Uterine smooth muscle cell (primary cell): Measurements from ENCODE around the gene OR8B2. TPM values are rescaled to one million over a fixed set of nuclear protein-coding genes. Genes with fewer than 3 reads are reported as not detected.

Source experiments
- total RNA-seq: library from RNA; depleted of rRNA; stranded (reverse); fragments of >200 nt; gene quantifications from 2 replicates; pipeline ENCODE4 v1.2.3, GENCODE V29; 2014

The OR8B2 gene
- not detected in 2 replicates for total RNA-seq

GRCh38 chr11:124384399-124384798, at the start of gene OR8B2:
OR8B2 (minus strand) TSS chr11:124384499; CDS start chr11:124383343, 1,156 bp downstream.

GRCh38 chr11:124424384-124424921, 40.2 kb upstream of the OR8B2 start, which contains the start of gene OR8B4:
OR8B4 (minus strand) TSS chr11:124424871; CDS start chr11:124424871, 0 bp downstream.

GRCh38 chr11:124398924-124399323, 14.6 kb upstream of the OR8B2 start, which contains the start of gene OR8B3:
OR8B3 (minus strand) TSS chr11:124399024; CDS start chr11:124397351, 1,673 bp downstream.

Other genes starting within 250 kb of the OR8B2 start
- not detected in 2 replicates for gene OR10D3, start 201.2 kb downstream of the OR8B2 start, total RNA-seq
- not detected in 2 replicates for gene OR8G1, start 143.4 kb downstream of the OR8B2 start, total RNA-seq
- gene OR8G5, start 128.1 kb downstream of the OR8B2 start, total RNA-seq, result not detected in 2 replicates
- gene OR8D1, start 70.5 kb downstream of the OR8B2 start, total RNA-seq, result under 0.01 TPM in 1 of 2 replicates, not detected in the other
- not detected in 2 replicates for gene OR8D2, start 64.3 kb downstream of the OR8B2 start, total RNA-seq
- not detected in 2 replicates for gene OR8B3, start 14.5 kb upstream of the OR8B2 start, total RNA-seq
- gene OR8B4, start 40.4 kb upstream of the OR8B2 start, total RNA-seq, result not detected in 2 replicates
- gene OR8B8, start 61.2 kb upstream of the OR8B2 start, total RNA-seq, result not detected in 2 replicates
- not detected in 2 replicates for gene OR8B12, start 159.2 kb upstream of the OR8B2 start, total RNA-seq
- gene OR8A1, start 185.5 kb upstream of the OR8B2 start, total RNA-seq, result not detected in 2 replicates
- gene PANX3, start 226.9 kb upstream of the OR8B2 start, total RNA-seq, result not detected in 2 replicates
- 22.2 and 32.4 TPM in 2 replicates for gene TBRG1, start 238.4 kb upstream of the OR8B2 start, total RNA-seq